NT2/D1 (cell line): ENCODE results near the gene EEF1AKMT1.
"Not testable (repeated sequence)": the region's sequence is repeated elsewhere in the genome, so short reads cannot be mapped to it uniquely, and the experiment has no call there.

Experiments
- DNase-seq: peaks from one replicate; pipeline ENCODE4 v3.0.0-alpha.2; 2011; ENCODE audit warnings: low read depth, low spot score
- H3K27me3 ChIP-seq: 2 replicates; pipeline ENCODE4 v1.6.0; 2011; ENCODE audit warnings: mild to moderate bottlenecking; ENCODE audit not compliant: insufficient read length, insufficient read depth
- H3K36me3 ChIP-seq: 2 replicates; pipeline ENCODE4 v1.6.1; 2011; ENCODE audit warnings: mild to moderate bottlenecking, low read length, mixed read lengths; ENCODE audit not compliant: insufficient read depth, insufficient read length
- H3K4me1 ChIP-seq: 2 replicates; pipeline ENCODE4 v1.5.1; 2011; ENCODE audit not compliant: insufficient read depth, insufficient read length
- H3K4me3 ChIP-seq: 2 replicates; pipeline ENCODE4 v1.5.1; 2011; ENCODE audit warnings: low read depth; ENCODE audit not compliant: insufficient read length
- H3K9ac ChIP-seq: 2 replicates; pipeline ENCODE4 v1.6.0; 2011; ENCODE audit warnings: low read depth; ENCODE audit not compliant: insufficient read length
- H3K9me3 ChIP-seq: 2 replicates; pipeline ENCODE4 v1.5.1; 2011; ENCODE audit warnings: mild to moderate bottlenecking, low read length; ENCODE audit not compliant: insufficient read depth
- SUZ12 ChIP-seq: IDR thresholded peaks from 2 replicates; pipeline ENCODE4 v1.6.1; 2011; ENCODE audit not compliant: insufficient read length, insufficient read depth; ENCODE audit errors: extremely low read depth
- YY1 ChIP-seq: IDR thresholded peaks from 2 replicates; pipeline ENCODE4 v1.6.1; 2011; ENCODE audit not compliant: insufficient read length, insufficient read depth
- ZNF274 ChIP-seq: IDR thresholded peaks from 2 replicates; pipeline ENCODE4 v1.6.1; 2011; ENCODE audit warnings: mild to moderate bottlenecking, low read depth, low read length

Gene EEF1AKMT1

GRCh38 chr13:20685092-20685491 is 88.7 kb downstream of the EEF1AKMT1 start:
- no peak for TF ChIP-seq YY1
- no peak for TF ChIP-seq ZNF274
- TF ChIP-seq SUZ12, result no peak
- no peak overlapping the region for H3K4me3 ChIP-seq
- no peak overlapping the region for H3K9ac ChIP-seq
- peaks cover 2% of the 10 kb centered on the region for H3K4me1 ChIP-seq
- H3K27me3 ChIP-seq, result no peaks in the 10 kb centered on the region
- no peak for DNase-seq
- H3K9me3 ChIP-seq, result no peaks in the 10 kb centered on the region
- no peaks in the 10 kb centered on the region for H3K36me3 ChIP-seq

DNA sequence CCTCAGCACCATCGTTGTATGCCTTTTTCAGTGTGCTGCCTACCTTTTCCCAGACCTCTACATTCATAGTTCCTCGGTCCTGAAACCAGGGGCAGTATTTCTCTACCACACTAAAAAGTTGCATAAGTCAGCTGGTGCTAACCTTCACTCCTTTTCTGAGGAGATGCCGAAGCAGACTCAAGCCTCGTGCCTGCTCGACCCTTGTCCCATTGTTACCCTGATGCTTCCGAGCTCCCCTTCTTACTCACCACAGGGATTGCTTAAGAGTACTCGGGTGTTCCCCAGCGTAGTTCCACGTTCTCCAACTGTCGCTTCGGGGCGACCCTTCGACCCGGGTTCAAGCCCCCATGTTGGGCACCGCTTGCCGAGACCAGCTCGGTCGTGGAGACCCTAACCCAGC is 89.2 kb downstream of the EEF1AKMT1 start:
- peaks cover 2% of the 10 kb centered on the region for H3K4me1 ChIP-seq
- H3K4me3 ChIP-seq, result no peak overlapping the region
- H3K9ac ChIP-seq, result no peak overlapping the region
- H3K27me3 ChIP-seq, result no peaks in the 10 kb centered on the region
- H3K9me3 ChIP-seq, result no peaks in the 10 kb centered on the region
- DNase-seq, result no peak
- TF ChIP-seq SUZ12, result no peak
- no peak for TF ChIP-seq YY1
- no peak for TF ChIP-seq ZNF274
- H3K36me3 ChIP-seq, result no peaks in the 10 kb centered on the region

DNA sequence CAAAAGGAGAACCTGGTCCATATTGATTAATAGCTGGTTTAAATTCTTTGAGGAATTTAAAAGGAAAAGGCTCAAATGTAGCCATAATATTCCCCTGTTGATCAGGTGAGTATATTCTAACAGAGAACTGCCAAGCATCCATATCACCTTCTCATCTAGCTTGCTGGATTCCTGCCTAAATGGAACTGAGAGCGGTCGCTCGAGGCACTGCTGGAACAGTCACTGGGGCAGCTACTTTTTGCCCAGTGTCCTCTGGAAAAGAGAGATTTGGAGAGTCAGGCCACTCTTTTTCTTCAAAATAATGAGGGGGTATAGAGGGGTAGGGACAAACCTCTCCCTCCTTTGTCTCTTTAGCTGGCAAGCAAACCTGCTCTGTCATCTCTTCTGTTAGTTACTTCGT is 89.7 kb downstream of the EEF1AKMT1 start:
- Histone ChIP-seq H3K9me3 (no peaks in the 10 kb centered on the region), H3K9ac (no peak overlapping the region), H3K4me3 (no peak overlapping the region), H3K36me3 (no peaks in the 10 kb centered on the region), H3K27me3 (no peaks in the 10 kb centered on the region), H3K4me1 (peaks cover 2% of the 10 kb centered on the region)
- no peak for DNase-seq
- TF ChIP-seq YY1, result no peak
- TF ChIP-seq ZNF274, result no peak
- no peak for TF ChIP-seq SUZ12

DNA sequence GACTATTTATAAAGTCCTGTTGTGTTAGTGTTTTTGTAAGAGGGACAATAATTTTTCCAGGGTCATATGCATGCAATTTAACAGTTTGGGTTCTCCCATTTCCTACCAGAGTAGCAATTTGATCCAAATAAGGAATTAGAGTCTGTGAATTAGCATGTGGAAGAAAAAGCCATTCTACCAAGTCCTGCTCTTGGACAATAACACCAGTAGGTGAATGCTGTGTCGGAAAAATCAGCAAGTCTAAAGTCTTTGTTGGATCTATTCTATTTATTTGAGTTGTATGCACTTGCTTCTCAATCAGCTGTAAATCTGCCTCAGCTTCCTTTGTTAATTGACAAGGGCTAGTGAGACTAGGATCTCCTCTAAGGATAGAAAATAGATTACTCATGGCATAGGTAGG is 91.7 kb downstream of the EEF1AKMT1 start:
- Histone ChIP-seq H3K4me1 (peaks cover under 1% of the 10 kb centered on the region), H3K27me3 (no peaks in the 10 kb centered on the region), H3K9ac (no peak overlapping the region), H3K4me3 (no peak overlapping the region), H3K36me3 (no peaks in the 10 kb centered on the region), H3K9me3 (no peaks in the 10 kb centered on the region)
- no peak for DNase-seq
- no peak for TF ChIP-seq SUZ12
- TF ChIP-seq ZNF274, result no peak
- TF ChIP-seq YY1, result no peak

- not testable (repeated sequence) for H3K9me3 ChIP-seq, H3K4me1 ChIP-seq, H3K36me3 ChIP-seq, DNase-seq, H3K9ac ChIP-seq, H3K4me3 ChIP-seq, H3K27me3 ChIP-seq
These were observed 92.3 kb downstream of the EEF1AKMT1 start for GRCh38 chr13:20681481-20681880.

DNA sequence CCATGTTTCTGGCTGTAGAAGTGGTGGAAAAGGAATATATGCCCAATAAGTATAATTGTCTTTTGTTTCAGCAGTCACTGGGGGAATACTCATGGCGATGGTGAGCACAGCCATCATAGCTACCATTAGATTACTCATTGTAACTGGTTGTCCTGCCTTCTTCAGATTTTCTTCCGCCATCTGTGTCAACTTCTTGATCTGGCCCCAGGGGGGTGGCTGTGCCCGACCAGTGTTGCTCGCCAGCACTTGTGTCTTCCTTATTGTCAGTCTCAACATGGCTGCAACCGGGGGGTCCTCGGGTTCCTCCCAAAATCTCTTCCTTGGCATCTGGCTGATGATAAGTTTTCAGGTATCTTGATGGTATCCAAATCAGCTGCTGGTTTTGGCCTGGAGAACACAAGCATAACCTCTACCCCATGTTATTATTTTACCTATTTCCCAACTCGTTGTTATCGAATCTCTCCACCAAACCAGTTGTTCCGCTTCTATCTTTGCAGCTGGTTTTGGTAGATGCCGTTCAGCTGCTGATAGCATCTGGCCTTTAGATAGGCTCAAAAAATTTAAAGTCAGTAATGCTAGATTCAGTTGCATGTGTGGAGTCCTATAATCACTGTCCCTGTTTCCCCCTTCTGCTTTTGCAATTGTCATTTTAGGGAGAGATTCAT is 93.2 kb downstream of the EEF1AKMT1 start:
- no peaks in the 10 kb centered on the region for H3K9me3 ChIP-seq
- no peaks in the 10 kb centered on the region for H3K4me1 ChIP-seq
- H3K4me3 ChIP-seq, result no peak overlapping the region
- no peaks in the 10 kb centered on the region for H3K36me3 ChIP-seq
- no peak for DNase-seq
- TF ChIP-seq YY1, result no peak
- no peak for TF ChIP-seq ZNF274
- no peak for TF ChIP-seq SUZ12
- no peaks in the 10 kb centered on the region for H3K27me3 ChIP-seq
- no peak overlapping the region for H3K9ac ChIP-seq

DNA sequence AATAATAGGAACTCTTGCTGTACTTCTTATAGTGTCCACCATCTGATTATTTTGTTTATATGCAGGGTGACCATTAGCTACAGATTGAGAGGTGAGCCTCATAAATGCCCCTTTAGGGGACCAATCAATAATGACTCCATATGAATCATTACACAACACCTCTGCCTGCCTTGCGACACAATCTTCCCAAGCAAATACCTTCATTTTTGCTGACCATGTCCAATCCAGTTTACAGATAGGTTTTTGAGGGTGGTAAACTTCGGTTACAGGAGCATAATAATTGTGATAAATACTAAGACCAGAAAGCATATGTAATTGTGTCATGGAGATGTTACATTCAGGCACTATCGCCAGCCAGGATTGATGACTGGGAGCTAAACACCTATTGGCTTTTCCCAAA is 93.9 kb downstream of the EEF1AKMT1 start:
- Histone ChIP-seq H3K36me3 (no peaks in the 10 kb centered on the region), H3K4me3 (no peak overlapping the region), H3K27me3 (no peaks in the 10 kb centered on the region), H3K4me1 (no peaks in the 10 kb centered on the region), H3K9ac (no peak overlapping the region), H3K9me3 (no peaks in the 10 kb centered on the region)
- no peak for DNase-seq
- no peak for TF ChIP-seq SUZ12
- TF ChIP-seq ZNF274, result no peak
- no peak for TF ChIP-seq YY1
